ENCODE data around the gene KRTAP10-12. TPM values are rescaled to one million over a fixed set of nuclear protein-coding genes. Genes with fewer than 3 reads are reported as not detected.

Gene KRTAP10-12
- polyA plus RNA-seq, 1 of the 3 experiments (the other 2 are of a cell fraction): not detected

GRCh38 chr21:44681861-44682579 lies 15.0 kb upstream of the KRTAP10-12 start, which contains the start of gene KRTAP12-1:
KRTAP12-1 (minus strand) TSS chr21:44682163; CDS start chr21:44682123, 40 bp downstream.
- no peaks in the 10 kb centered on the region for H3K9me2 ChIP-seq
- no peaks in the 10 kb centered on the region for H3K79me2 ChIP-seq (ENCODE audit: insufficient read depth)
- no peak within 1 kb of the TSS for H3K27ac ChIP-seq (ENCODE audit: low read depth in 2 of 2, low read length in 1 of 2)
- TF ChIP-seq FOXJ3 (CRISPR knock-in tag; IDR thresholded peaks at IDR 0.05): no peak
- no peak for TF ChIP-seq USF2 (IDR thresholded peaks at IDR 0.05; ENCODE audit: borderline replicate concordance, low read depth, low read length)
- TF ChIP-seq EP300 (IDR thresholded peaks at IDR 0.05; ENCODE audit: borderline replicate concordance in 1 of 2, low read depth in 1 of 2, low read length in 1 of 2): no peak
- TF ChIP-seq MAX (IDR thresholded peaks at IDR 0.05; ENCODE audit: low read depth): no peak
- TF ChIP-seq CTCF (IDR thresholded peaks at IDR 0.05): no peak
- no peak for TF ChIP-seq TCF12 (IDR thresholded peaks at IDR 0.05)
- TF ChIP-seq RCOR1 (IDR thresholded peaks at IDR 0.05; ENCODE audit: low read length): no peak
- no peak for TF ChIP-seq JUND (IDR thresholded peaks at IDR 0.05)
- no peak for TF ChIP-seq ZBTB33 (IDR thresholded peaks at IDR 0.05; ENCODE audit: borderline replicate concordance, low read depth)
- no peak for TF ChIP-seq FOSL2 (IDR thresholded peaks at IDR 0.05; ENCODE audit: borderline replicate concordance, low read depth)
- no peak for TF ChIP-seq ELF1 (IDR thresholded peaks at IDR 0.05)
- no peak for TF ChIP-seq PBX3 (IDR thresholded peaks at IDR 0.05)
- TF ChIP-seq IRF3 (IDR thresholded peaks at IDR 0.05; ENCODE audit: low read depth, low read length): no peak
- TF ChIP-seq SIN3A (IDR thresholded peaks at IDR 0.05; ENCODE audit: borderline replicate concordance, low read depth, low read length): no peak
- no peak for TF ChIP-seq MEF2A (IDR thresholded peaks at IDR 0.05; ENCODE audit: borderline replicate concordance, low read depth)
- TF ChIP-seq USF1 (IDR thresholded peaks at IDR 0.05; ENCODE audit: borderline replicate concordance, low read depth): no peak
- TF ChIP-seq NFIC (IDR thresholded peaks at IDR 0.05; ENCODE audit: borderline replicate concordance): no peak
- no peak for TF ChIP-seq SMC3 (IDR thresholded peaks at IDR 0.05; ENCODE audit: low read depth, low read length)
- TF ChIP-seq EZH2phosphoT487 (IDR thresholded peaks at IDR 0.05; ENCODE audit: borderline replicate concordance, low read depth): no peak
- TF ChIP-seq GATA2 (CRISPR knock-in tag; IDR thresholded peaks at IDR 0.05): no peak
- POLR2A ChIA-PET: no interaction called here
- CTCF ChIA-PET: interaction anchor here (1.1 kb wide), 1 partner anchor 9 kb away, joined by 3 read pairs; no protein-coding TSS in a partner anchor
- DNase-seq: no peak
- no peaks in the 10 kb centered on the region for H3K9me3 ChIP-seq
- no peaks in the 10 kb centered on the region for H4K20me1 ChIP-seq (ENCODE audit: insufficient read depth)
- no peak within 1 kb of the TSS for H3K4me2 ChIP-seq
- H3K4me3 ChIP-seq (ENCODE audit: low read depth in 2 of 2, low read length in 1 of 2): no peak within 1 kb of the TSS
- no peak within 1 kb of the TSS for H2AFZ ChIP-seq (ENCODE audit: low read depth)
- H3K9ac ChIP-seq: no peak within 1 kb of the TSS
- no peaks in the 10 kb centered on the region for H3K36me3 ChIP-seq (replicated peaks in 1 of 2; ENCODE audit: control insufficient read depth in 1 of 2, insufficient read depth in 2 of 2, low read length in 1 of 2)
- H3K27me3 ChIP-seq (ENCODE audit: insufficient read depth): peaks cover 37% of the 10 kb centered on the region
- no peaks in the 10 kb centered on the region for H3K4me1 ChIP-seq (ENCODE audit: control insufficient read depth in 1 of 2, insufficient read depth in 2 of 2, low read depth in 1 of 2, low read length in 1 of 2)
- no peaks in the 10 kb centered on the region for H3F3A ChIP-seq (replicated peaks; ENCODE audit: insufficient read depth)
- 10% methylated on average over 15 of the region's 23 CpGs for WGBS (ENCODE audit: low lambda C conversion rate)

All from SK-N-SH (cell line).